NB4 (cell line): ENCODE results near the gene LYPD4.

Experiments
- CTCF ChIP-seq: IDR thresholded peaks from one replicate; pipeline ENCODE4 v1.5.1; 2012; ENCODE audit warnings: low read depth, low read length
- MYC ChIP-seq: IDR thresholded peaks from 2 replicates; pipeline ENCODE4 v1.6.1; 2011; ENCODE audit warnings: low read depth, low read length
- POLR2A ChIP-seq: IDR thresholded peaks from 2 replicates; pipeline ENCODE4 v1.6.1; 2011; ENCODE audit warnings: mild to moderate bottlenecking; ENCODE audit not compliant: insufficient read length; ENCODE audit errors: extremely low read depth

- no peak for TF ChIP-seq CTCF
- TF ChIP-seq POLR2A: no peak
- TF ChIP-seq MYC: no peak
Measured at GRCh38 chr19:41813911-41814310, 30.6 kb downstream of the LYPD4 start.
